Stimulated activated CD4-positive, alpha-beta T cell treated with anti-CD3 and anti-CD28 coated beads, Interleukin-12 subunit alpha, Interleukin-12 subunit beta, amount 100 ng/mL, for 48 hours (primary cell): Measurements from ENCODE around the gene RRP7A.
A peak's percentile ranks its signal among the peaks of the same experiment; 100 is the strongest.
"Not testable (repeated sequence)": the region's sequence is repeated elsewhere in the genome, so short reads cannot be mapped to it uniquely, and the experiment has no call there.

Source experiments
- DNase-seq, 3 donors: peaks; one replicate each; pipeline ENCODE4 v3.0.0-alpha.2; 2020; ENCODE audit warnings: low read depth in 2 of 3, low spot score in 1 of 3

RRP7A gene, protein sequence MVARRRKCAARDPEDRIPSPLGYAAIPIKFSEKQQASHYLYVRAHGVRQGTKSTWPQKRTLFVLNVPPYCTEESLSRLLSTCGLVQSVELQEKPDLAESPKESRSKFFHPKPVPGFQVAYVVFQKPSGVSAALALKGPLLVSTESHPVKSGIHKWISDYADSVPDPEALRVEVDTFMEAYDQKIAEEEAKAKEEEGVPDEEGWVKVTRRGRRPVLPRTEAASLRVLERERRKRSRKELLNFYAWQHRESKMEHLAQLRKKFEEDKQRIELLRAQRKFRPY

DNA sequence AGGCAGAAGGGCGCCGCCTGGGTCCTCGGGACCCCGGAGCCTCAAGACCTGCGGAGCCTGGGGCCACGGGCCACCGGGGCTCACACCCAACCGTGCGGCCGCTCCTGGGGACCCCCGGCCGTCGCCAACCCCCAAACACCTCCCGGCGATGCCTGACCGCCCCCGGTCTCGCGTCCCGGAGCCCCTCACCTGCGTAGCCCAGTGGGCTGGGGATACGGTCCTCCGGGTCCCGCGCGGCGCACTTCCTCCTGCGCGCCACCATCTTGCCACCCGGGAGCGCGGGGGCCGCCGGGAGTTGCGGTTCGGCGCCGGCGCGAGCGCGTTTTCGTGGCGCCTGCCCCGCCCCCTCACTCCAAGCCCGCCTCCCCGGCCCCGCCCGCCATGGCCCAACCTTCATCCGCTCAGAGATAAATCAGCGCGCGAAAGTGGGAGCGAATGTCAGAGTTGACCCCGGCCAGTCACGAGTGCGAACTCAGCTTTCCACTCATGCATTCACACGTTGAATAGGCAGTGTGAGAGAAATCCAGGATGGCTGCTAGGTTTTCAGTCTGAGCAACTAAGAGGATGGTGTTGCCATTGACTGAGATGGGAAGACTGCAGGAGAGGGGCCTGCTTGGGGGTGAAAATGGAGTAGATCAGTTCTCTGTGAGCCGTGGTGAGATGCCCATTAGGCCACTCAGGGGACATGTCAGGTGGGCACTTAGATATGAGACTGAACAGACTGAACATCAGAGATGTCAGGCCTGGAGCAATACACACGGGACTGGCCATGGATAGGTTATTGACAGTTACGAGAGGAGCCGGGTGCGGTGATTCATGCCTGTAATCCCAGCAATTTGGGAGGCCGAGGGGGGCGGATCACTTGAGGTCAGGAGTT lies at the start of gene RRP7A:
Gene RRP7A (minus strand): TSS at position 272 of the 877 bp plus-strand sequence. CDS start 10 bp downstream, at position 262.
- peak; percentile 68 to 93 (median 75) for DNase-seq

DNA sequence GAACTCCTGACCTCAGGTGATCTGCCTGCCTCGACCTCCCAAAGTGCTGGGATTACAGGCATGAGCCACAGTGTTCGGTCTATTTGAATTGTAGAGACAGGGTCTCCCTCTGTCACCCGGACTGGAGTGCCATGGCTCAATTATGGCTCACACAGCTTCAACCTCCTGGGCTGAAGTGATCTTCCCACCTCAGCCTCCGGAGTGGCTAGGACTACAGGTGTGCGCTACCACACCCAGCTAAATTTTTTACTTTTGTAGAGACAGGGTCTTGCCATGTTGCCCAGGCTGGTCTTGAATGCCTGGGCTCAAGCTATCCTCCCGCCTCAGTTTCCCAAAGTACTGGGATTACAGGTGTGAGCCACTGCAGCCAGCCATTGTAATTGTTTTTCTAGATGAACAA lies 48.4 kb upstream of the RRP7A start:
- not testable (repeated sequence) for DNase-seq

DNA sequence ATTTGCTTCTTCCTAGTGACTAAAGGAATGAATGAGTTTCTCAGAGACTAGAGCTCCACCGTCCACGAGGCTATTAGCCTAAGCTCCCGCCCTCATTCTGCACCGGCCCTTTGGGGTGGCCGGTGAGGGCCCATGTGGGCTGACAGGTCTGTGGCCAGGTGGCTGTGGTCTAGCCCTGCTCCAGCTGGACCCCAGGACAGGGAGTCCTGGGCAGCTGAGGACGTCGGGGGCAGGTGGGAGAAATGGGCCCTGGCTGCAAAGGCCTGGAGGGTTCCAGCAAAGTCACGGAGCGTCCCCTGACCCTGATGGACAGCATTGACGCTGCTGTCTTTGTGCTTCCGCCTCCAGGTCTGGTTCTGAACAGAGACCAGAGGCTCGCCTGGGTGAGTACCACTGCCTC lies 46.4 kb upstream of the RRP7A start:
- DNase-seq = no peak

DNA sequence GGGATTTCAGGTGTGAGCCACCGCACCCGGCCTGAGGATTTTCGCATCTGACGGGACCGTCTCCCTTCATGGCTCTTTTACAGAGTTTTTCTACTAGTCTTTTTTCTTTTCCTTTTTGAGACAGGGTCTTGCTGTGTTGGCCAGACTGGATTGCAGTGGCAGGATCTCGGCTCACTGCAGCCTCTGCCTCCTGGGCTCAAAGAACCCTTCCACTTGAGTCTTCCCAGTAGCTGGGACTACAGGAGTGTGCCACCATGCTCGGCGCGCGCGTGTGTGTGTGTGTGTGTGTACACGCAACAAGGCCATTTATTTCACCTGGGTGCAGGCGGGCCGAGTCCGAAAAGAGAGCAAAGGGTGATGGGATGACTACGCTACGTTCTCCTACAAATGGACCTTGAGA lies 45.1 kb upstream of the RRP7A start:
- no peak for DNase-seq

DNA sequence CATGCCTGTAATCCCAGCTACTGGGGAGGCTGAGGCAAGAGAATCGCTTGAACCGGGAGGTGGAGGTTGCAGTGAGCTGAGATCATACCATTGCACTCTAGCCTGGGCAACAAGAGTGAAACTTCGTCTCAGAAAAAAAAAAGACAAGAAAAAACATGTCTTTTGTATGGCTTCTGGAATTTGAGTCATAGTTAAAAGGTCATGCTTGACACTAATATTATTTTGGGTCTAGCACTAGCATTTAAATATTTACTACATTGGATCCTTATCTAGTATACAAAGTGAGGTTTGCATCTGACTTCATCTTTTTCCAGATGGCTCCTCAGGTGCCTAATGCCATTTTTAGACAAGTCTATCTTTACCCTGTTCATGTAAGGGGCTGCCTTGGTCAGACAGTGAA lies 44.3 kb upstream of the RRP7A start:
- not testable (repeated sequence) for DNase-seq

DNA sequence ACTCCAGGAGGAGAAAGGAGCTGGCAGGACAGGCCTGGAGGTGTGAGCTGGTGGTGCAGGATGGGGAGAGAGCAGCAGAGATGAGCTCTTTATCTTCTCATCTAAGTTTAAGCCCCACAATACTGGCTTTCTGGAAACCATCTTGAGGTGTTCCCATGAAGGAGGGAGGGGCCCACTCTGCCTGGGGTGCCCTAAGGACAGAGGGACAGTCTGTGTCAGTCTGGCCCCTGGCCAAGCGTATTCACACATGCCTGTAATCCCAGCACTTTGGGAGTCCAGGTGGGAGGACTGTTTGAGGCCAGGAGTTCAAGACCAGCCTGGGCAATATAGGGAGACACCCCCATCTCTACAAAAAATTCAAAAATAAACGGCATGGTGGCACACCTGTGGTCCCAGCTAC lies 43.1 kb upstream of the RRP7A start:
- DNase-seq = no peak

DNA sequence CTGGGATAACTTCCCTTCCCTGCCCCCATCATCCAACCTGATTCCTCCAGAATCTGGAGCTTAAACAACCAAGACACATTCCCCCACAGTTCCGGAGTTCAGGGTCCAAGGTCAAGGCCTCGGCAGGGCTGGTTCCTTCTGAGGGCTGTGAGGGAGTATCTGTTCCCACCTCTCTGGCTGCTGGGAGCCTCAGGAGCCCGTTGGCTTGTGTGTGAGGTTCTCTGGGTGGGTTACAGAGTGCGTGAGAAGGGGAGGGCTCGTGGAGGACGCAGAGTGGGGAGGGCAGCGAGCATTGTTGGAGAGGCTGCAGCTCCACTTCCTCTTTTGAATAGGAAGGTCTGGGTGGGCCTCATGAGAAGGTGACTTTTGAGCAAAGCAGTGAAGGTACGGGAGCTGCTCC lies 42.7 kb upstream of the RRP7A start:
- DNase-seq = no peak

DNA sequence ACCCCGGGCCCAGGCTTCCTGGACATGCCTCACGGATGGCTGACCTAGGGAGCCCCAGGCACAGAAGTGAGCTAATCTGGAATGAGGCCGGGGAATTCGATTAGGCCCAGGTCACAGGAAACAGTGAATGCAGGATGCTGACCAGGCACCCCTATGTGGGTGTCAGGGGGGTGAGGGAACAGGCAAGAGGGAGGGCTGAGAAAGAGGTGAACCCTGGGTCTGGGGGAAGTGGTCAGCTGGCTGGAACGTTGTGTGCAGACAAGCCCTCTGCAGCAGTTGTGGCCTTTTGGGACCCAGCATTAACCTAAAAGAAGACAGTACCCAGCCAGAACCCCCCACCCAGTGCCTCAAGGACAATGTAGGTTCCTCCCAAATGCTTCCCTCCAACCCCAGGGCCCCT lies 42.3 kb upstream of the RRP7A start:
- no peak for DNase-seq

DNA sequence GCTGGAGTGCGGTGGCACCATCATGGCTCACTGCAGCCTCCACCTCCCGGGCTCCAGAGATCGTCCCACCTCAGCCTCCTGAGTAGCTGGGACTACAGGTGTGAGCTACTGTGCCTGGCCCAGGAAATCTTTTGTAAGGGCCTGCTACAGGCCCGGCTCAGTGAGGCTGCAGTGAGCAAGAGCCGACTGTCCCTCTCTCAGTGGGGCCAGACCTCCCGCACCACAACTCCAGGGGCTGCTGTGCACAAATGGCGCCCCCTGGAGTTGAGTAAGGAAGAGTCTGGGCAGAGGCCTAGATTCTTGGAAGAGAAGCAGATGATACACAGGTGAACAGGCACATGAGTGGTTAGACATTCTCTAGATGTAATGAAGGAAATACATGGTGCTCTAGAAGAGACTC lies 41.2 kb upstream of the RRP7A start:
- DNase-seq = no peak

DNA sequence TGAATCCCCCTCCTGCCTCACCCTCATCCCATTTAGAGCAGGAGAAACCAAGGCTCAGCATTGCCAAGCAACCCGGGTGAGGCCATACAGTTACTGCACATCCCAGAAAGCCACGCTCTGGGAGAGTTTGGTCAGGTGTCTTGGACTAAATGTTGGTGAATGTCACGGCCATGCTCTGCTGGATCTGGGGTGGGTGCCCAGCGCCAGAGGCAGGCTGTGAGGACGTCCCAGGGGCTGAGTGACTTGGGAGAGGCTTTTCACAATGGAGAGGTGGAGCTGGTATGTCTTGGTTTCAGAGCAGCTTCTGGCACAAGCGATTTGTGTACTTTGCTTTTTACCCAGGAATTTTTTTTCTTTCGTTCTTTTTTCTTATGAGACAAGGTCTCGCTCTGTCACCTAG lies 40.8 kb upstream of the RRP7A start:
- DNase-seq = no peak

DNA sequence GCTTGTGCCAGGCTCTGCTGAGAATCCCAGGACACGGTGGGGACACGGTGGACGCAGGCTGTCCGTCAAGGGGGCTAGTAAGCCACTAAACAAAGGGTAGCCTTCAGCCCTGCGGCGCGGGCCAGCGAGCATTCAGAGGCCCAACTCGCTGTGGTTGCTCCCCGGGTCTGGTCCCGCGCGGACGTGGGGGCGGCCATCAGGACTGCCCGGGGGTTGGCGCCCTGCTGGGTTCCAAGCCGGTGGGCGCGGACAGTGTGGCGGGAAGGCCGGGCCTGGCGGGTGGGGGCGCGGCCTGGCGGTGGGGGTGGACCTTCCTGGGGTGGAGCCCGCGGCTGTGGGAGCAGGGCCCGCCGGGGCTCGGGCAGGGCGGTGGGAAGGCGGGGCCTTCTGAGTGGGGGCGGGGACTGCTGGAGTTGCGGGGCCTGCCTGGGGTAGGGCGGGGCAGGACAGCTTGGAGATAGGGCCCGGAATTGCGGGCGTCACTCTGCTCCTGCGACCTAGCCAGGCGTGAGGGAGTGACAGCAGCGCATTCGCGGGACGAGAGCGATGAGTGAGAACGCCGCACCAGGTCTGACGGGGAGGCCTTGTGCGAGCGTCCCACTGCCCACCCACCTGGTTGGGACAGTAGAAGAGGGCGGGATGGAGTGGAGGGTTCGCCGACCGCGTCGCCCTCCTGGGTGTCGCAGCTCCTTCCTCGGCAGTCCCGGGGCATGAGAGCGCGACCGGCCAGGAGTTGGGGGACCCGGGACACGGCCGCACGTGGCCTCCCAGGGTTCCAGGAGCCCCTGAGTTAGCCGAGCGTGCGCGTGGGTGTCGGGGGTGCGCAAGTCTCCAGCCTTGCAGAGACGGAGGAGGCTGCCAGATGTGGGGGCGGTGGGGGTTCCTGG lies 34.1 kb upstream of the RRP7A start, which contains the start of gene SERHL2:
Gene SERHL2 (plus strand): TSS at position 482 of the 887 bp plus-strand sequence. CDS start 65 bp downstream, at position 547.
- DNase-seq = peak; percentile 63 to 94 (median 83)

DNA sequence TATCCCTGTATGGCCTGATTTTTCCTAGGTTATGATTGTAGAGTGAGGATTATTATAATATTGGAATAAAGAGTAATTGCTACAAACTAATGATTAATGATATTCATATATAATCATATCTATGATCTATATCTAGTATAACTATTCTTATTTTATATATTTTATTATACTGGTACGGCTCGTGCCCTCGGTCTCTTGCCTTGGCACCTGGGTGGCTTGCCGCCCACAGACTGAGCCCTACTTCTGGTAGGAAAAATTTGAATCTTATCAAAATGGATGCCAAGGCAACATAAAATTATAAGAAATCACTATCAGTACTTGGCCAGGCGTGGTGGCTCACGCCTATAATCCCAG lies 32.7 kb upstream of the RRP7A start:
- DNase-seq = not testable (repeated sequence)

DNA sequence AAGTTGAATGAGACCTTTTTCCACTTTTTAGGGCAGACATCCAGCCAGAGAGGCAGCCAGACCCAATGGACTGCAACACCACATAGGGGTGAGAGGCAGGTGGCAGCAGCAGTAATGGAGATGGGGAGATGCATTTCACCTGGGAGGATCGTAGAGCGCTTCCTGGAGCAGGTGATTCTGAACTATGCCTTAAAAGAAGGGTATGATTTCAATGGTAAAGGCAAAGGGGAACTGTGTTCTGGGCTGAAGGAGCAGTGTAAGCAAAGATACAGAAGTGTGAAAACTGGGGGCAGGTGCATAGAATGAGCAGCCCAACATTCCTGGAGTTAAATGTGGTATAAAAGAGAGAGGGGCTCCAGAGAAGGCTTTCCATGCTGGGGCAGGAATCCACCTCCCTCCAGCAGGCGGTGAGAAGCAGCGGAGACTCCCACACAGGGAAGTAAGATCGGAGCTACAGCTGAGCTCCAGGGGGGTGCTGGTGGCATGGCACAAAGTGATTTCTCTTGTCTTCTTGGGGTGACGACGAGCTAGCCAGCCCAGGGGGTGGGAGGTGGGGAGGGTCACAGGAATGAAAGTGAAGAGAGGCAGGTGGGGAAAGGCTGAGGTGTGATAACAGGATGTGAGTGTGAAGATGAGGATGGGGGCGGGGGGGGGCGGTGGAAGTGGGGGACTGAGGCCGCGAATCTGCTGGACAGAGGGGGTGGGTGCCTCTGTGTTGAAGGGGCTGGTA lies 29.9 kb upstream of the RRP7A start:
- no peak for DNase-seq

DNA sequence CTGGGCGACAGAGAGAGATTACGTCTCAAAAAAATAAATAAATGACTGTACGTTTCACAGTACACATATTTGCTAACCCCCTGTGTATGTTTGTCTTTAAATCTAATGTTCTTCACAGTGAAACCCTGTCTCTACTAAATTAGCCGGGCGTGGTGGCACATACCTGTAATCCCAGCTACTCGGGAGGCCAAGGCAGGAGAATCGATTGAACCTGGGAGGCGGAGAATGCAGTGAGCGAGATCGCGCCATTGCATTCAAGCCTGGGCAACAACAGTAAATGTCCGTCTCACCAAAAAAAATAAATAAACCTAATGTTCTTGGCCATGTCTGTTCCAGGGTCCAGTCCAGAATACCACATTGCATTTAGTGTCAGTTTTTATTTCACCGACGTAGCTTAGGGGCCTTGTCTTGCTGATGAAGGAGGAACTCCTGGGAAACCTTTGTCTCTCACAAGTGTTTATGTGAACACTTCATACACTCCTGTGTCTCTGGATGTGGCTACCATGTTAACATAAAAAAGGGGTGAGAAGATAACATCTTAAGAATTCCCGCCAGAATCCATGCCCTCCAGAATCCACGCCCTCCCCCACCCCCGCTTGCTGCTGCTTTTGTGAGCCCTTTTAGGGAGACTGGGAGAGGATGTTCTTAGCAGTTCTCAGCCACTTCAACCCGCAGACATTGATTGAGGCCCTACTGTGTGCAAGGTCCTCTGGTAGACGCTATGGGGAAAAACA lies 29.2 kb upstream of the RRP7A start:
- DNase-seq = no peak

DNA sequence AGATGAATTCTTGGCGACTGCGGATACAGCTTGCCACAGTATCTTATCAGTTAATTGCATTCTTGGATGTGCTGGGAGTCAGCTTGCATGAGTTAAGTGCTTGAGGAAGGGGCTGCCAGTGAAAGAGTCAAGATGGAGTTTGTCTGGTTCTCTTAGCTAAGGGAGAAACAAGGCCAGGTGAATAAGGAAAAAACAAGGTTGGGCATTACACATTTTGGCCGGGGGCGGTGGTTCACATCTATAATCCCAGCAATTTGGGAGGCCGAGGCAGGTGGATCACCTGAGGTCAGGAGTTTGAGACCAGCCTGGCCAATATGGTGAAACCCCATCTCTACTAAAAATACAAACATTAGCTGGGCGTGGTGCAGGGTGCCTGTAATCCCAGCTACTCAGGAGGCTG lies 28.5 kb upstream of the RRP7A start:
- DNase-seq = not testable (repeated sequence)

DNA sequence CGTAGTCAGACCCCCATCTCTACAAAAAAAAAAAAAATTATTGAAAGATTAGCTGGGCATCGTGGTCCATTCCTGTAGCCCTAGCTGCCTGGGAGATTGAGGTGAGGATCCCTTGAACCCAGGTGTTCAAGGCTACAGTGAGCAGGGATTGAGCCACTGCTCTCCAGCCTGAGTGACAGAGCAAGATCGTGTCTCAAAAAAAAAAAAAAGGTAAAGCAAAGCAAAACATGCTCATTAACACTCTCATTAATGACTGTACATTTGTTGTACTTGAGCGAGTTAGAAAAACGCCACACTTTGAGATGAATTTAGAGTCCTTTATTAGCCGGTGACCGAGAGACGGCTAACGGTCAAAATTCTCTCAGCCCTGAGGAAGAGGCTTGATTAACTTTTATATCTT lies 28.0 kb upstream of the RRP7A start:
- DNase-seq = no peak

DNA sequence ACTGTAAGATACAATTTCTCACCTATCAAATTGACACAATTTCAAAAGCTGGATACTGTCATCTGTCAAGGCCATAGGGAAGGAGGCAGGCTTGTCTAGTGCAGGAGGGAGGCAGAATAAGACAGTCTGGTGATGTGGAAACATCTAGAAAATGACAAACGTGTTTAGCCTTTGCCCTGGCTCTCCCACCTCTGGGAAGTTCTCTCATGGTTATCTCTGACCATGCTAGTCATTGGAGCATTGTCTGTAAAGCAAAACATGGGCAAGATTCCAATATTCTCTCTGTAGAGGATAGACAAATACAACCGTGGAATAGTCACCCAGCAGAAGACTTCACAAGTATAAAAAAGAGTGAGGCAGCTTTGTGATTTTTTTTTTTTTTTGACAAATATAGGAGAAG lies 25.1 kb upstream of the RRP7A start:
- no peak for DNase-seq

DNA sequence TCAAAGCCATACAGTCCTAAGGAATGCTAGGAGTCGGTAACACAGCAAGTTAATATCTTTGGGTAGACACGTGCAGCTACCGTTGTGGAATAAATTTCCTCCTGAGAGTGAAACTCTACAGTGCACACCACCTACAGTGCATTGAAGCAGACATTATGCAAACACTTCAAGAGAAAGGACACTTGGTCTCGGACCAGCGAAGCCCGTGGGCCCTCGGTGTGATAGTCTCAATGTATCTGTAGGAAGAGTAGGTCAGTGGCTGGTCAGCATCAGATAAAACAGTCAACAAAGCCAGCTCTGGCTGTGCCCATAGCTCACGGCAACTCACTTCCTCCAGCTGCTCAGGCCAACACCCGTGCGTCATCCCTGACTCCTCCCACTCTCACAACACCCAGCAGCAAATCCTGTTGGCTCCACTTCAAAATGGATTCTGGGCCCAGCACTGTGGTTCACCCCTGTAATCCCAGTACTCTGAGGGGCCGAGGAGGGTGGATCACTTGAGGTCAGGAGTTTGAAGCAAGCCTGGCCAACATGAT lies 19.7 kb upstream of the RRP7A start:
- DNase-seq = not testable (repeated sequence)

DNA sequence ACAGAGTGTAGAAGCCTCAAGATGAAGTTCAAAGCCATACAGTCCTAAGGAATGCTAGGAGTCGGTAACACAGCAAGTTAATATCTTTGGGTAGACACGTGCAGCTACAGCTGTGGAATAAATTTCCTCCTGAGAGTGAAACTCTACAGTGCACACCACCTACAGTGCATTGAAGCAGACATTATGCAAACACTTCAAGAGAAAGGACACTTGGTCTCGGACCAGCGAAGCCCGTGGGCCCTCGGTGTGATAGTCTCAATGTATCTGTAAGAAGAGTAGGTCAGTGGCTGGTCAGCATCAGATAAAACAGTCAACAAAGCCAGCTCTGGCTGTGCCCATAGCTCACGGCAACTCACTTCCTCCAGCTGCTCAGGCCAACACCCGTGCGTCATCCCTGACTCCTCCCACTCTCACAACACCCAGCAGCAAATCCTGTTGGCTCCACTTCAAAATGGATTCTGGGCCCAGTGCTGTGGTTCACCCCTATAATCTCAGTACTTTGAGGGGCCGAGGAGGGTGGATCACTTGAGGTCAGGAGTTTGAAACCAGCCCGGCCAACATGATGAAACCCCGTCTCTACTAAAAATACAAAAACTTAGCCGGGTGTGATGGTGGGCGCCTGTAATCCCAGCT lies 17.7 kb upstream of the RRP7A start:
- DNase-seq = not testable (repeated sequence)
